Measurements from ENCODE around the gene FKBP5.

- no peak for TF ChIP-seq POLR2A (IDR thresholded peaks at IDR 0.05)
- TF ChIP-seq CTCF (IDR thresholded peaks at IDR 0.05) = no peak
Observed at GRCh38 chr6:35599761-35600658, 88.7 kb downstream of the FKBP5 start.

Data from esophagus squamous epithelium (tissue), 4 donors.